ENCODE measurements around the gene CAMKK1. TPM values are rescaled to one million over a fixed set of nuclear protein-coding genes. Genes with fewer than 3 reads are reported as not detected.

Gene CAMKK1
- total RNA-seq, 1 donor from 2014 or later: 7.8 TPM

GRCh38 chr17:3905017-3905520 lies 12.2 kb upstream of the CAMKK1 start:
- no peak for TF ChIP-seq CTCF (IDR thresholded peaks at IDR 0.05; ENCODE audit: insufficient read depth, low read length, poor library complexity, severe bottlenecking)
- no peaks in the 10 kb centered on the region for H3K36me3 ChIP-seq (ENCODE audit: control insufficient read depth, insufficient read depth, low read length)
- DNase-seq (ENCODE audit: low read depth): no peak
- H3K27me3 ChIP-seq (ENCODE audit: control insufficient read depth, insufficient read depth, low read length): peaks cover 10% of the 10 kb centered on the region
- no peak overlapping the region for H3K4me3 ChIP-seq (ENCODE audit: low read depth, low read length)

- no peak for DNase-seq (ENCODE audit: low read depth)
- Histone ChIP-seq H3K27me3 (ENCODE audit: control insufficient read depth, insufficient read depth, low read length) (peaks cover 10% of the 10 kb centered on the region), H3K4me3 (ENCODE audit: low read depth, low read length) (no peak overlapping the region), H3K36me3 (ENCODE audit: control insufficient read depth, insufficient read depth, low read length) (no peaks in the 10 kb centered on the region)
- no peak for TF ChIP-seq CTCF (IDR thresholded peaks at IDR 0.05; ENCODE audit: insufficient read depth, low read length, poor library complexity, severe bottlenecking)
Measured at GRCh38 chr17:3904501-3904900, 11.6 kb upstream of the CAMKK1 start.

GRCh38 chr17:3903881-3904290 lies 11.0 kb upstream of the CAMKK1 start:
- no peak for TF ChIP-seq CTCF (IDR thresholded peaks at IDR 0.05; ENCODE audit: insufficient read depth, low read length, poor library complexity, severe bottlenecking)
- Histone ChIP-seq H3K27me3 (ENCODE audit: control insufficient read depth, insufficient read depth, low read length) (peaks cover 13% of the 10 kb centered on the region), H3K36me3 (ENCODE audit: control insufficient read depth, insufficient read depth, low read length) (no peaks in the 10 kb centered on the region), H3K4me3 (ENCODE audit: low read depth, low read length) (no peak overlapping the region)
- DNase-seq (ENCODE audit: low read depth): no peak

GRCh38 chr17:3903051-3903825 lies 10.4 kb upstream of the CAMKK1 start:
- H3K27me3 ChIP-seq (ENCODE audit: control insufficient read depth, insufficient read depth, low read length): peaks cover 13% of the 10 kb centered on the region
- no peak for TF ChIP-seq CTCF (IDR thresholded peaks at IDR 0.05; ENCODE audit: insufficient read depth, low read length, poor library complexity, severe bottlenecking)
- H3K36me3 ChIP-seq (ENCODE audit: control insufficient read depth, insufficient read depth, low read length): no peaks in the 10 kb centered on the region
- H3K4me3 ChIP-seq (ENCODE audit: low read depth, low read length): no peak overlapping the region
- DNase-seq (ENCODE audit: low read depth): no peak

- DNase-seq (ENCODE audit: low read depth): no peak
- no peak for TF ChIP-seq CTCF (IDR thresholded peaks at IDR 0.05; ENCODE audit: insufficient read depth, low read length, poor library complexity, severe bottlenecking)
- no peaks in the 10 kb centered on the region for H3K36me3 ChIP-seq (ENCODE audit: control insufficient read depth, insufficient read depth, low read length)
- H3K4me3 ChIP-seq (ENCODE audit: low read depth, low read length): no peak overlapping the region
- peaks cover 13% of the 10 kb centered on the region for H3K27me3 ChIP-seq (ENCODE audit: control insufficient read depth, insufficient read depth, low read length)
Measured at GRCh38 chr17:3900646-3901045, 7.8 kb upstream of the CAMKK1 start.

GRCh38 chr17:3897731-3898130 lies 4.9 kb upstream of the CAMKK1 start:
- no peak for TF ChIP-seq CTCF (IDR thresholded peaks at IDR 0.05; ENCODE audit: insufficient read depth, low read length, poor library complexity, severe bottlenecking)
- Histone ChIP-seq H3K36me3 (ENCODE audit: control insufficient read depth, insufficient read depth, low read length) (no peaks in the 10 kb centered on the region), H3K4me3 (ENCODE audit: low read depth, low read length) (no peak overlapping the region), H3K27me3 (ENCODE audit: control insufficient read depth, insufficient read depth, low read length) (peaks cover 5% of the 10 kb centered on the region)
- no peak for DNase-seq (ENCODE audit: low read depth)

All from kidney epithelial cell (primary cell).